Mononuclear cell (primary cell): ENCODE data around the gene HOXD10. TPM values are rescaled to one million over a fixed set of nuclear protein-coding genes. Genes with fewer than 3 reads are reported as not detected.

Source experiments
- H3K27me3 ChIP-seq: 2 replicates; pipeline ENCODE4 v1.6.0; 2011; ENCODE audit warnings: low read length, control low read depth; ENCODE audit not compliant: insufficient read depth
- H3K4me1 ChIP-seq: 2 replicates; pipeline ENCODE4 v1.5.1; 2011; ENCODE audit warnings: mild to moderate bottlenecking, low read length, control low read depth; ENCODE audit not compliant: insufficient read depth
- H3K4me3 ChIP-seq: 2 replicates; pipeline ENCODE4 v1.5.1; 2011; ENCODE audit warnings: mild to moderate bottlenecking, low read length, moderate library complexity
- H3K9me3 ChIP-seq: 2 replicates; pipeline ENCODE4 v1.5.1; 2011; ENCODE audit warnings: low read depth, mild to moderate bottlenecking, control low read depth, low read length
- total RNA-seq: library from RNA; depleted of rRNA; stranded (reverse); fragments of >200 nt; gene quantifications from one replicate; pipeline ENCODE4 v1.2.3, GENCODE V29; 2012

HOXD10 gene
- total RNA-seq, 1 donor = not detected

- Histone ChIP-seq H3K27me3 (peaks cover 94% of the 10 kb centered on the region), H3K4me3 (no peak overlapping the region), H3K9me3 (no peaks in the 10 kb centered on the region), H3K4me1 (no peaks in the 10 kb centered on the region)
Measured at GRCh38 chr2:176160251-176160985, 43.8 kb downstream of the HOXD10 start.

DNA sequence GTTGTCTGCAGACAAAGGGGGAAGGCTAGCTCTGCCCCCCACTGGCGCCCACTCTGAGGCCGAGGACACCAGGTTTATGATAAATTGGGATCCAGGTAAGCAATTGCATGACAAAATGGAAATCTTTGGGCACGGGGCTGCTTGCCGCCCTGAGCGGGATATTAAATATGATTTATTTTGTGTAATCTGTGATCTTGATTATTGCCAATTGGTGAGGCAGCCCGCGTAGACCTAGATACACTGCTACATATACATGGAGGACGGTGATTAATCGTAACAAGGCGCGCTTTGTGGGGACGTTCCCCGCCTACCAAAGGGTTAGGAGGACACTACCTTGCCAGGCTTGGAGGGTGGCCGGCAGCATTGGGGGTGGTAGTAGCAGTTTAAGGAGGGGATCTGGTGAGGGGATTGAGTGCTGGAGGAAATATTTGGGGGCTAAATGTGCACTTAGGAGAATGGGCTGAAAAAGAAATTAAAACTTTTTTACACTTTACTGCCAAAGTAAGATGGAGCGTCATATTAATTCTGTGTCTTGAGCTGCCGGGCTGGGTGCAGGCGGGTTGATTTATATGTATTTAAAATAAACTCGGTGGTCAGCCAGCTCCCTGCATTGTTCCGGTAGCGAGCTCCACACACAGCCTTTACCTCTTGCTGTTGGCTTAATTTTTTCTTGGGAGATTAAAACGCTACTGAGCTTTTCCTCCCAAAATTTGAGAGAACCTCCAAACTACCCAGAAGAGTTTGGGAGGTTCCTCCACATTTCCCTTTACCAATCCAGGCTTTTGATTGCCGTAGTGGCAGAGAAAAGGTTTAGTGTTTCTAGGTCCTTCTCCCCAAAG is 44.6 kb downstream of the HOXD10 start:
- Histone ChIP-seq H3K4me1 (no peaks in the 10 kb centered on the region), H3K4me3 (no peak overlapping the region), H3K27me3 (peaks cover 94% of the 10 kb centered on the region), H3K9me3 (no peaks in the 10 kb centered on the region)

DNA sequence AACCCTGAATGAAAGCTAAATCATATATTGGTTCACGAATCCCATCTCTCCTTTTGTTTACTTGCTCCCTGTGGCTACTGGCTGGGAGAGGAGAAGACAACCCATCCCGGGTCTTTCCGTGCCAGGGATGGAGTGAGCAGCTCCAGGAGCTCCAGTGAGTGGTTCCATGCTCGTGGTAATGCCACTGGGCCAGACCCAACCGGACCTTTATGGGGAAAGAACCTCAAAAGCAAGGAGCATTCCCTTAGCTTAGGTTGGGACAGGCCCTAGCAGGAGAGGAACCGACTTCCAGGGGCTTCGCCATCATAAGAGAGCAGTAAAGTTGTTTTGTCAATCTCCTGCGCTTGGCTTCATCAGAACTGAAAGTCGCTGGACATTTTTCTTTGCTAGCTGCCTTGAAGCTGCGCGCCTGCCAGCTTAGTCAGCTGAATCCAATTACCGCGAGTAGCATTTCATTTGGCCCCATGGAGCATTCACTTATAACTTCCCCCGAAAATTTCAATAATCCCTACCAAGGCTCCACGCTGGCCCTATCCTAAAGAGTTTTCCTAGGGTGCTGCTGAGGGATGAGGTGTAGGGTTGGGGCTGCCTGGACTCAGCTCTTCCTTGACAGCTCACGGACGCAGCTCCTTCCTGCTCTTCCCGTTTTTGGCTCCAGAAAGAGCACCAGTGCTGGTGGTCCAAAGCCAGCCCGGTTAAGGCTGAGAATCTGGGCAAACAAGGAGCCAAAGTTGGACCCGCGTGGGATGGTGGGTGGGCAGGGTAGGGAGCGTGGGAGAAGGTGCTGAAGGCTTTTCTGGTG is 45.4 kb downstream of the HOXD10 start:
- Histone ChIP-seq H3K4me3 (no peak overlapping the region), H3K27me3 (peaks cover 94% of the 10 kb centered on the region), H3K9me3 (no peaks in the 10 kb centered on the region), H3K4me1 (no peaks in the 10 kb centered on the region)

GRCh38 chr2:176162911-176163671 is 46.5 kb downstream of the HOXD10 start:
- Histone ChIP-seq H3K4me1 (no peaks in the 10 kb centered on the region), H3K9me3 (no peaks in the 10 kb centered on the region), H3K27me3 (peaks cover 94% of the 10 kb centered on the region), H3K4me3 (no peak overlapping the region)

GRCh38 chr2:176163672-176164056 is 47.1 kb downstream of the HOXD10 start:
- H3K4me3 ChIP-seq = no peak overlapping the region
- H3K27me3 ChIP-seq = peaks cover 95% of the 10 kb centered on the region
- no peaks in the 10 kb centered on the region for H3K4me1 ChIP-seq
- H3K9me3 ChIP-seq = no peaks in the 10 kb centered on the region

DNA sequence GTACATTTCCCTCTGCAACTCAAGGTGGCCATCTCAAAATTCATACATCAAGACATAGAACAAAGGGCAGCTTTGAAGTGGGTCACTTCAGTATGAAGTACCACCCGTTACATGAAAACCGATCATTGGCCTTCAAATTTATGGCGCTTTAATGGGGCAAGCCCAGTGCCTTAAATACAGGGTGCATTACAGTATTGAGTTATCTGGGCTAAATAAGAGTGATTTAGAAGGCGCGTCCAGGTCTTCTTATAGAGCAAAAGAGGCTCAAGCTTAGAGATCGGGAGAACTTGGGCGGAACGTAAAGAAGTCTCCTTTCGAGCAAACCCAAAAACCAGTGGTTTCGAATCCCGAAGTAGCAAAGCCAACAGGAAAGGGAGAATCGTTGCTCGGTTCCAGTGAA is 47.6 kb downstream of the HOXD10 start:
- Histone ChIP-seq H3K9me3 (no peaks in the 10 kb centered on the region), H3K4me3 (no peak overlapping the region), H3K4me1 (no peaks in the 10 kb centered on the region), H3K27me3 (peaks cover 99% of the 10 kb centered on the region)

GRCh38 chr2:176164611-176165369 is 48.2 kb downstream of the HOXD10 start:
- peaks cover 99% of the 10 kb centered on the region for H3K27me3 ChIP-seq
- H3K9me3 ChIP-seq = no peaks in the 10 kb centered on the region
- no peak overlapping the region for H3K4me3 ChIP-seq
- H3K4me1 ChIP-seq = no peaks in the 10 kb centered on the region

DNA sequence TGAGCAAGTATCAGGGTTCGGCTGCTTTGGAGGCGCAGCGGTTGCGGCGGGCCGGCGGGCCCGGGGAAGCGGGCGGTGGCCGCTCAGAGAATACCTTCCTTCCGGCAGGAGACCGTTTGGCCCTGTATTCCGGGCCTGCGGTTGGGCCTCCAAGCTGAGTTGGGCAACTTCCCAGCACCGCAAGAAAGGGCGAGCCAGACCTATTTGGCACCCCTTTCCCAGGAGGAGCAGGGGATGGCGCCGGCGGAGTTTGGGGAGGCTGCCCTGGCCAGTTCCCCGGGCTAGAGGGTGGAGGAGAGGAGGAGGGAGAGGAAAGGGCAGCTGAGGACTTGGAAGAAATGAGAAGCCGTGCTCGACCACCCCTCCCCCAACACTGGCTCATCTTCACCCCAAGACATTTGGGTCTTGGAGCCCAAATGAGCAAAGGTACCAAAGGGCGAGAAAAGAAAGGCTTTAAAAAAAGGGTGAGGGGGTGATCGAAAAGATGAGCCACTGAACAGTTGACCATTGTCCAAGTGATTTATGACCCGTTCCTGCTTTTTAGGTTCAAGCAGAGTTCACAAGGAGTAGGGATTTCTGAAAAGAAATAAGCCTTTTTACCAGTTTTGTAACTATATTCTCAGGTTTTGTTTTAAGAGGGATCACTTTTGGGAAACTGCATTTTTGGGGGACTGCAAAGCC is 48.9 kb downstream of the HOXD10 start:
- Histone ChIP-seq H3K4me3 (no peak overlapping the region), H3K4me1 (no peaks in the 10 kb centered on the region), H3K27me3 (peaks cover 99% of the 10 kb centered on the region), H3K9me3 (no peaks in the 10 kb centered on the region)

DNA sequence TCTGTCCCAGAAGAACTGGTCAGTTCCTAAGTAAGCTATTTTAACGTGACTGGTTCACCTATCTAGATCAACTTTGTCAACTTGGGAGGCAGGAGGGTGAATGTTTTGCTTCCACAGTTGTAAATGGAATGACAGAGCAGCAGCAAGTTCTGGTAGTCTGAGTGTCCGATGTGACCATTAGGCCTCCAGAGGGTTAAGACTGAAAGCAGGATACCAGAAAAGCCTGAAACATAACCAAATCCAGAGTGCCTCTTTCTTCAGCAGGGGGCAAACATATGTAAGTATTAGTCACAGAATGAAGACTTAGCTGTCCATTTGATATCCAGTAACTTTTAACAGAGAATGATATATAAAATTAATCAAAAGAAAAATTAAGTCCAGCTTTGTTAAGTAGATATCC is 49.7 kb downstream of the HOXD10 start:
- H3K4me3 ChIP-seq = no peak overlapping the region
- H3K9me3 ChIP-seq = no peaks in the 10 kb centered on the region
- no peaks in the 10 kb centered on the region for H3K4me1 ChIP-seq
- peaks cover 99% of the 10 kb centered on the region for H3K27me3 ChIP-seq

- peaks cover 99% of the 10 kb centered on the region for H3K27me3 ChIP-seq
- no peaks in the 10 kb centered on the region for H3K4me1 ChIP-seq
Measured at GRCh38 chr2:176167398-176167797, 50.8 kb downstream of the HOXD10 start.

DNA sequence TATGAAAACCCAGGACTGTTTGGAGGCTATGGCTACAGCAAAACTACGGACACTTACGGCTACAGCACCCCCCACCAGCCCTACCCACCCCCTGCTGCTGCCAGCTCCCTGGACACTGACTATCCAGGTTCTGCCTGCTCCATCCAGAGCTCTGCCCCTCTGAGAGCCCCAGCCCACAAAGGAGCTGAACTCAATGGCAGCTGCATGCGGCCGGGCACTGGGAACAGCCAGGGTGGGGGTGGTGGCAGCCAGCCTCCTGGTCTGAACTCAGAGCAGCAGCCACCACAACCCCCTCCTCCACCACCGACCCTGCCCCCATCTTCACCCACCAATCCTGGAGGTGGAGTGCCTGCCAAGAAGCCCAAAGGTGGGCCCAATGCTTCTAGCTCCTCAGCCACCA is 52.6 kb downstream of the HOXD10 start:
- H3K27me3 ChIP-seq = peaks cover 99% of the 10 kb centered on the region
- H3K4me1 ChIP-seq = no peaks in the 10 kb centered on the region
- H3K9me3 ChIP-seq = no peaks in the 10 kb centered on the region
- H3K4me3 ChIP-seq = no peak overlapping the region

More at GRCh38 chr2:176167398-176167797, 50.8 kb downstream of the HOXD10 start:
- Histone ChIP-seq H3K9me3 (no peaks in the 10 kb centered on the region), H3K4me3 (no peak overlapping the region)
